Renal cortical epithelial cell (primary cell): ENCODE measurements around the gene IGSF6. TPM values are rescaled to one million over a fixed set of nuclear protein-coding genes. Genes with fewer than 3 reads are reported as not detected.
"Not testable (repeated sequence)": the region's sequence is repeated elsewhere in the genome, so short reads cannot be mapped to it uniquely, and the experiment has no call there.

Experiments used
- DNase-seq: peaks from one replicate; pipeline ENCODE4 v3.0.0-alpha.2; 2011; ENCODE audit warnings: low read depth
- total RNA-seq: library from RNA; depleted of rRNA; stranded (reverse); fragments of >200 nt; gene quantifications from 2 replicates; pipeline ENCODE4 v1.2.3, GENCODE V29; 2014

Gene IGSF6
- total RNA-seq, 1 donor from 2014 or later, result 0.05 TPM

DNA sequence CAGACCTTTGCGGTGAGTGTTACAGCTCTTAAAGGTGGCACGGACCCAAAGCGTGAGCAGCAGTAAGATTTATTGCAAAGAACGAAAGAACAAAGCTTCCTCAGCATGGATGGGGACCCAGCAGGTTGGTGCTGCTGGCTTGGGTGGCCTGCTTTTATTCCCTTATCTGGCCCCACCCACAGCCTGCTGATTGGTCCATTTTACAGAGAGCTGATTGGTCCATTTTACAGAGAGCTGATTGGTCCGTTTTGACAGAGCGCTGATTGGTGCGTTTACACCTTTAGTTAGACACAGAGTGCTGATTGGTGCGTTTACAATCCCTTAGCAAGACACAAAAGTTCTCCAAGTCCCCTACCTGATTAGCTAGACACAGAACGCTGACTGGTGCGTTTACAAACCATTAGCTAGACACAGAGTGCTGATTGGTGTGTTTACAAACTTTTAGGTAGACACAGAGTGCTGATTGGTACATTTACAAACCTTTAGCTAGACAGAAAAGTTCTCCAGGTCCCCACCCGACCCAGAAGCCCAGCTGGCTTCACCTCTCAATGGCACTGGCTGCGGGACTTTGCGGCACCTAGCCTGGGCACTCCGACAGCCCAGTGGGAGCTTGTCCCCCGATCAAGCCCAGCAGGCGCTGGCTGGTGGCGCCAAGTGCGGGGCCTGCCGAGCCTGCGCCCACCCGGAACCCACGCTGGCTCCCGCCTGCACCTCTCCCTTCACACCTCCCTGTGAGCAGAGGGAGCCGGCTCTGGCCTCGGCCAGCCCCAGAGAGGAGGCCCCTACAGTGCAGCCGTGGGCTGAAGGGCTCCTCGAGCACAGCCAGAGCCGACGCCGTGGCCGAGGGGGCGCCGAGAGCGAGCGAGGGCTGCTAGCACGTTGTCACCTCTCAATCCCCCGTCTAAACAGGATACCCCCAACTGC, 22.5 kb downstream of the IGSF6 start:
- DNase-seq, result not testable (repeated sequence)

DNA sequence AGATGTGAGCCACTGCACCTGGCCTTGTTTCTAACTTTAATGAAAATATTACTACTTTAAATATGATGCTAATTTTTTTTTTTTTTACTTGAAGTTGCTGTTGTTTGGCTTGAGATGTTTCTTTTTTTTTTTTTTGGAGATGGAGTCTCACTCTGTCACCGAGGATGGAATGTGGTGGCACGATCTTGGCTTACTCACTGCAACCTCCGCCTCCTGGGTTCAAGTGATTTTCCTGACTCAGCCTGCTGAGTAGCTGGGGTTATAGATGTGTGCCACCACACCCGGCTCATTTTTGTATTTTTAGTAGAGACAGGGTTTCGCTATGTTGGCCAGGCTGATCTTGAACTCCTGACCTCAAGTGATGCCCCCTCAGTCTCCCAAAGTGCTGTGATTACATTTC, 23.6 kb downstream of the IGSF6 start:
- DNase-seq, result no peak

DNA sequence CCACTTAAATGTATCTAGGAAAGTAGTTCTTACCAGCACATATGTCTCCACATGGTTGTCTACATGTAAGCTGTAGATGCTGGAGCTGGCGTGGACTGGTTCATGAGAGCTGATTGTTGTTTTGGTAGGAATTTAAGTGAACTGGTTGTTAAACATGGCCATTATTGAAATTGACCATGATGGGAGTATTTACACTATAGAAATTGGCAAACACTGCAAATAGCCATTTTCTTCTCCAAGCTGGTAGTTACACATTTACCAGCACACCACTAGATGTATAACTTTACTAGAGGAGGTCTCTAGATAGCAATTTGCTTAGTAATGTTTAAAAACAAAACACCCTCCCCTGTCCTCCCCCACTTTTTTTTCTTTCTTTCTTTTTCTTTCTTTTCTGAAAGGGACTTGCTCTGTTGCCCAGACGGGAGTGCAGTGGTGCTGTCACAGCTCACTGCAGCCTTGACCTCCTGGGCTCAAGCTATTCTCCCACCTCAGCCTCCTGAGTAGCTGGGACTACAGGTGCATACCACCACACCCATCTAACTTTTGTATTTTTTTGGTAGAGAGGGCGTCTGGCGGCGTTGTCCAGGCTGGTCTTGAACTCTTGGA, 24.2 kb downstream of the IGSF6 start:
- DNase-seq, result peak; percentile 70

DNA sequence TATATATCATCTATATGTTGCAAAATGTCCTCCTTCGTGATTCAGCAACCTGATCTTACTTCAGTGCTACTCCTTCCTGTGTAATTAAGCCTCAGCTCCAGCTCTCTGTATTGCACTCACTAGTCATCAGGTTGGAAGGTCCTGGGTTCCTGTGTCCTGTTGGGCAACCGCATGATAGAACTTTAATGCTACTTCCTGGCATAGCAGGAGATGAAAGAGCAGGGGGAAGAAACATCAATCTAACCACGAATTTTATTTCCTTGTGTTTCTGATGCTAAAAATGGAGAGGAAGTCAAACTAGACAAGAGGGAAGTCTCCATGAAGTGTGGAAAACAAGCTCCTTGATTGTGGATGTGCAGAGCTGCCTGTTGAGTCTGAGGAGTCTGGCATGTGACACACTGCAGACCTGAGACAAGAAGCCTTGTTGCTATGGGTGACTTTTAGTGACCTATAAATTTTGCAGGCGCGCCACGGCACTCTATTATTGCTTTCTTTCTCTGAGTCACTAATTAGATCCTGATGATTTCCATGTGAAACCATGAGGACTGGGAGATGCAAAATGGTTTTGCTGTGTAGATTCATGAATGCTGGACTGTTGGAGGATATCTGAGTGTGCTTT, 25.6 kb downstream of the IGSF6 start:
- peak; percentile 91 for DNase-seq

DNA sequence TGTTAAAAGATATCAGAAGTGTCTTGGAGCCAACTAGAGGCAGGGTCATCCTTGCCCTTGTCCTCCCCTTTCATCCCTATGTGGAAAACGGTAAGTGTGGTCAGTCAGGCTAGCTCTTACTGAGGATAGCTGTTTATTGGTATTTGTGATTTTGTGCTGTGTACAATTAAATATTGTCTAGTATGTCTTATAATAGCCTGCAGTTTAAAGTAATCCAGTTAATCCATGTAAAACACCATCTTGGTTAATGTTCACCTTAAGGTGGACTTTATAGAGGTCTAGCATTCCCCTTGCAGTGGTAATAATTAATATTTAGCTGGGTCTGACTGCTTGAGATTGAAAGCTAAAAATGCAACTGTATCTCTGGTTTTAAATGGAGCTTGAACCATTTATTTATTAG, 27.4 kb downstream of the IGSF6 start:
- DNase-seq, result peak; percentile 89

DNA sequence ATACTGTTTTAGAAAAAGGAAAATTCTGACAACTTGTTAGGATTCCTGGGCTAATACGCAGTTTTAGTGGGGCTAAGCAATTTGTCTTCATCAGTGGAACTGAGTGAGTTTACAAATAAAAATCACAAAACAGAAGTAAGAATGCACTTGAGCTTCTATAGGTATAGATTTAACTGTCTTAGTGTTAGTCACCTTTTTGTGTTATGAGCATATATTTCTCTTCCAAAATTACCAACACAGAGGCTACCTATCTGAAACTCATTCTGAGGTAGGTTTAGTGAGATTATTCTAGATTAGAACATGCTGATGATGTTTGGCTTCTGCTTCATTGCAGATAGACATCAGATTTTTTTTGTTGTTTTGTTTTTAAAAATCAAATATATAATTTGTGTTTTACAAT, 29.9 kb downstream of the IGSF6 start:
- no peak for DNase-seq

DNA sequence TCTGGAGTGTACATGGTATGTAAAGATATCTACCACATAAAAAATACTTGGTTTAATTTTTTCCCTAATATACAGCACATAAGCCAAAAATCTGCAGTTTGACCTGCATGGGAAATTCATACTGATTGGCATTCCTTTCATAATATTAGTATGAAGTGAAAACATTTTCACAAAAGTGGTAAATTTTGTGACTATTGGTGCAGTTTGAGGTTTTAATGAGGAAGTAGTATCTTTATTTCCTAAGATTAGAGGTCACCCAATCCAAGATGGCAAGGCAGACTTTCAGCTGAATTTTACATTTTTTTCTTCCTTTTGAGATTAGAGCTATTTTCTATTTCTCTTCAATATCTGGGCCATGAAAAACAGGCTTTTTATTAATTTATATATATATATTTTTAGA, 31.8 kb downstream of the IGSF6 start:
- no peak for DNase-seq

DNA sequence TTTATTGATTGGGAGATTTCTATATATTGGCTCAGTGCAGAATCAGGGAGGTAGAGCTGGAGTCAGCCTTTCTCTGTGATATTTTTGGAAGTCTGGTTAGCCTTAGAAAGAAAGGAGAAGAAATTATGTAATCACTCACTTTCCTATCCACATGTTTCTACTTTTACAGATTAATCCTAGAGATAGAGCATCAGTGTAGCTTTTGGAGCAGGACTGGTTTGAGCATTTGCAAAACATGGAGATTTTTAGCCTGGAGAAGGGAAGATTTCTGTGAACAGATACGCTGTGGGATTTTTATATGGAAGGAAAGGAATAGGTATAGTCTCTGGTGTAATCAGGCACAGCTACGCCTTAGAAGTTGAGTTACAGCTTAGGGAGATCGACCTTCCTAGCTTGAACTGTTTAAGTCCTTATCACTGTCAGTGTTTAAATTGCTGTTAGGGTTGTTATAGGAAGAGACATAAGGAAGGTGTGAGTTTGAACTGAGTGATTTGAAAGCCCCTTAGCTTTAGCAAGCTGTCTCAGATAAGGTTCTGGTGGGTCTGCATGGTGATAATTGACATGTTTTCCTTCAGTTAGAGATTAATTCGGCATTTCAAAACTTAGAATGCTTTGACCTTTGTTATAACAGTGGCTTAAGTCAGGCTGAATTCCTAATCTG, 32.5 kb downstream of the IGSF6 start:
- no peak for DNase-seq

DNA sequence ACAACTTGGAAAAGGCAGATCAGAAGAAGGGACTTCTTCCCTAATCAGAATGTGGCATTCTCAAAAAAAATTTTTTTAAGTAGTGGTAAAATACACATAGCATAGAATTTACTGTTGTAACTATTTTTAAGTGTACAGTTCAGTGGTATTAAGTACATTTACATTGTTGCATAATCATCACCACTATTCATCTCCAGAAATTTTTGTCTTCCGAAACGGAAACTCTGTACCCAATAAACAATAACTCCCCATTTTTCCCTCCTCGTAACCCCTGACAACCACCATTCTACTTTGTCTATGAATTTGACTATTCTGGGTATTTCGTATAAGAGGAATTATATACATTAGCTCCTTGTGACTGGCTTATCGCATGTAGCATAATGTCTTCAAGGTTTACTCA, 34.1 kb downstream of the IGSF6 start:
- DNase-seq, result no peak

DNA sequence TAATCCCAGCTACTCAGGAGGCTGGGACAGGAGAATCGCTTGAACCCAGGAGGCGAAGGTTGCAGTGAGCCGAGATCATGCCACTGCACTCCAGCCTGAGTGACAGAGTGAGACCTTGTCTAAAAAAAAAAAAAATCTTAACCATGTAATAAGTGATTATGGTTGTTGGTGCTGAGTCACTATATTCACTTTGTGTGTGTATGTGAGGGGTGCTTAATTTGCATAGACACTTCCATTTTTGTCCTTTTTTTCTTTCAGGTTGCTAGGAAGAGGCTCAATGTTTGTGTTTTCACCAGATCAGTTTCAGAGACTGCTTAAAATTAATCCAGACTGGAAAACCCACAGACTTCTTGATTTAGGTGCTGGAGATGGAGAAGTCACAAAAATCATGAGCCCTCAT, 34.8 kb downstream of the IGSF6 start:
- DNase-seq, result peak; percentile 62

DNA sequence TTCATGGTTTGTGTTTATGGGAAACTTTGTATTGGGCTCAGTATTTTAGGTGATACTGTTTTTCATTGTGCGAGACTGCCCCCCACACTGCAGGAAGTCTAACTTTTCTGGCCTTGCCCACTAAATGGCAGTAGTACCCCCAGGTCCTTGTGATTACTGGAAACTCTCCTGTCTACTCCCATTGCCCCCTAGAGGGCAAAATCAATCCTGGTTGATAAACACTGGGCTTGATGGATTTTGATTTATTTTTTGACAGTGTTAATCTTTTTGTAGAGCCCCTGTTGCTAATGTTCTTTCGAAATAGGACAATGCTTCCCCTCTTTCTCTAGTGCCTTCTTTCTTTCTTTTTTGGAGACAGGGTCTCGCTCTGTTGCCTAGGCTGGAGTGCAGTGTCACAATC, 37.5 kb downstream of the IGSF6 start:
- no peak for DNase-seq

DNA sequence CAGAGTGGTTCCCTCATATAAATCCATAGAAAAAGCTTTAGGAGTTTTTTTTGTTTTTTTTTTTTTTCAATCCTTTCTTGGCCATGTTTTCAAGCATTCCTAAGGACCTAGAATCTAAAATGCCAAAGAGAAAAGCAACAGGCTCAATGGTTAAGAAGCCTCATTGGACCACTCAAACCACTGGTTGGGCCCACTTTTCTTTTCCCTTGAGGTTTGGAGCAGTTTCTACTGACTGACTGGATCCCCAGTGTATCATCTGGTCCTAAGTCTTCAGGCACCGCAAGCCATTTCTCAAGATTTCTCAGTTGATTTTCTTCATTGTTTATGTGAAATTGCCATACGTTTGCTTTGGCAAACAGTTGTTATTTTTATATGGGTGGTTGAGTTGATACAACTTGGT, 38.6 kb downstream of the IGSF6 start:
- DNase-seq, result no peak

DNA sequence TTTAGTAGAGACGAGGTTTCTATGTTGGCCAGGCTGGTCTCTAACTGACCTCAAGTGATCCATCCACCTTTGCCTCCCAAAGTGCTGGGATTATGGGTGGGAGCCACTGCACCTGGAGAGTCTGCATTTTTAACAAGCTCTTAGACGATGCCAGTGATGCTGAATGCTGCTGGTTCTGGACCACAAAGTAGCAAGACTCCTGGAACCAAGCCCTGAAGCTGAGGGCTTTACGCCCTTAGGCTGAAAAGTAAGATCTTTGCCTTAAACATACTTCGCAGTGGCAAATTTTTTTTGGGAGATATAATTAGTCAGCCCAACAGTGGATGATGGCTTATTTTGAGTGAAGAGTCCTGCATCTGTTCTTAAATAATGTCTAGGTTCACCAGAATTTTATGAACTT, 39.0 kb downstream of the IGSF6 start:
- DNase-seq, result no peak

DNA sequence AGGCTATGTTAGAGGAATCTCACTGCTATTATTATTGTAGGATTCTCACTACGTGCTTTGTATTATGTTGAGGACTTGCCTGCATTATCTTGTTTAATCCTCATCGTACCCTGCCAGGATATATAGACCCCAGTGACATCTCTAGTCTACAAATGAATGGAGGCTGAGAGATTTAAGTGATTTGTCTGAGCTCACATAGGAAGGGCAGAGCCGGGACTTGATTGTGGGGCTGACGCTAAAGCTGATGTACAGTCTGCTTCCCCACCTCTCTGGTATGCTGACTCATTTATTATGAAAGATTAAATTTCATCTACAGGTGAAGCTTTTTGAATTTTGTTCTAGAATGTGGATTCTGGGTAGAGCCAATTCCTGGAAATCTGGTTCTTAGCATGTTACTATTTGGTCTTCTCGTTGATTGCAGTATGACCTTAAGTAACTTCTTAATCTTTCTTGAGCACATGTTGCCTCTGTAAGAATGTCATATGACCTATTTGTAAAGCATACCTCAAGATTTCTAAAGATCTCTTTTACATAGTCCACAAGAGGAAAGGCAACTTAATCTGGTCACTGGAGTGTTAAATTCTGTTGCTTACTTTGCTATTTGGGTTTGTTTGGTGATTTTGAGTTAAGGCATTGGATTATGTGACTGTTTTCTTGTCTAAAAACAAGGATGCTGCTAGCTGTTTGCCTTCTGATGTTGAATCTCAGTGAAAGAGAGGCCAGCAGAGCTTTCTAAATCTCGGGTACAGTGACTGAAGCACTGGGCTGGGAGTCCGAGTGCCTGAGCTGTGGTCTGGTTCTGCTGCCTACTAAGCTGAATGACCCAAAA, 40.6 kb downstream of the IGSF6 start:
- DNase-seq, result peak; percentile 69

DNA sequence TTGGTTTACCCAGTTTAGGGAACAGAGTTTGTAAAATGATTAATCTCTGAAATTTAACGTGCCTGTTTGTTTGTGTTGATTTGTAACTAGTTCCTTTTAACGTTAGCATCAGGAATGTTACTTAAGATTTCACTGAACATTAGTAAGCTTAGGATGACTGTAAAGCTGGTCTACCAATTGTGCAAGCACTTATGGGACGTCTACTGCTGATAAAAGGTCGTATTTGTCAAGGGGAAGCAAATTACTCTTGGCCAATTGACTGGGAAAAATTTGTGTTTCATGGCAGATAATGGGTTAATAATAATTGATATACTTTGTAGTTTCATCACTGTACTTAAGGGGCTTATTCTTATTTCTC, 41.2 kb downstream of the IGSF6 start:
- peak; percentile 90 for DNase-seq

DNA sequence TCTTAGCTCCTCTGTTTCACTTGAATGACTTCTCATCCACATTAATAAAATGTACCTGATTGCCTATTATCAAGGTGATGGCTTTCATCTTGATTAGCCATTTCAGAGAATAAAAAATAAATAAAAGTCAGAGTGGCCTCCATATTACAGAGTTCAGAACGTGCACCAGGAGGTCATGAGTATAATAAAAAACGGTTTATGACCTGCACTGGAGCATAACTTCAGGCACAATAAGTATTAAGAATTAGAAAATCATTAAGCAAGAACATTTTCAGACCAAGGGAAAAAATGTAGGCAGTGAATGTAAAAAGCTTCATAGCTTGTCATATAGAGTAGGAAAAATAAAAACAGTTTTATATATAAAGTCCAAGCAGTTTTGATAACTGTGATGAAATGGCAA, 41.6 kb downstream of the IGSF6 start:
- DNase-seq, result peak; percentile 68

DNA sequence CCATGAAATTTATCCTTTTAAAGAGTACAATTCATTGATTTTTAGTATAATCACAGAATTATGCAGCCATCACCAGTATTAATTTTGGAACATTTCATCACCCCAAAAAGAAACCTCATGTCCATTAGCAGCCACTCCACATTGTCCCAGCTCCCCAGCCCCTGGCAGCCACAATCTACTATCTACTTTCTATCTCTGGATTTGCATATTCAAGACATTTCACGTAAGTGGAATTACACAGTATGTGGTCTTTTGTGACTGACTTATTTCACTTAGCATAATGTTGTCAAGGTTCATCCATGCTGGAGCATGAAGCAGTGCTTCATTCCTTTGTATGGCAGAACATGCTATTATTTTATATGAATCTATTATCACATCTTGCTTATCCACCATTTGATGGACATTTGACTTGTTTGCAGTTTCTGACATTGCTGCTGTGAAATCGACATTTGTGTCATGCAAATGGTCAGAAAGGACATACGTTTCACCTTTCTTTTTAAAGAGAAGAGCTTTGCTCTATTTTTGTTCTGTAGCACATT, 42.3 kb downstream of the IGSF6 start:
- no peak for DNase-seq

DNA sequence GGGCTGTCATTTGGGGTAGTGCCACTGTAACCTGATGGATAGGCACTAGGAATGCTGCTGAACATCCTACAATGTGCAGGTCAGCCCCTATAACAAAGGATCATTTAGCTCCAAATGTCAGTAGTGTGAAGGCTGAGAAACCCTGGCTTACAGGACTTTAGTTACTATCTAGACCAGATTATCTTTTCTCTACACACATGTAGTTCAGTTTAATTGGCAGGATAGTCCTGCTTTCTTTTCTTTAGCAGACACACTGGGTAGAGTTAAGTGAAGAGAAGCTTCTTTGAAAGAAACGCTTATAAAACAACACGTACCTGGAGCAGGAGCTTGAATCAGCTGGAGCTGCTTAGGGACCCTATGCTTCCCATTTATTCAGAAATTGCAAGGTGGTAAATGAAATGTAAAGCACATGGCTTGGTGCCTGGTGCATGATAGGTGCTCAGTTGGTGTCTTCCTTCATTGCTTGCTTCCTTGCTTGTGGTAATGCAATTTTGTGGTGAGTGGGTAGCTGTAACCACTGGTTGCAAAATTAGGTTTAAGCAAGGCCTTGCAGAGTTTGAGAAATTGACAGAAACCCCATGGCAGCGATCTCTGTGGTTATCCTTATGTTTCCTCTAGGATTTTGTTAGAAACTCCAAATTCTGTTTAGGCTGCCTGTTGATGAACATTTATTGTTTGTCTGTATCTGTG, 43.6 kb downstream of the IGSF6 start:
- DNase-seq, result peak; percentile 56

DNA sequence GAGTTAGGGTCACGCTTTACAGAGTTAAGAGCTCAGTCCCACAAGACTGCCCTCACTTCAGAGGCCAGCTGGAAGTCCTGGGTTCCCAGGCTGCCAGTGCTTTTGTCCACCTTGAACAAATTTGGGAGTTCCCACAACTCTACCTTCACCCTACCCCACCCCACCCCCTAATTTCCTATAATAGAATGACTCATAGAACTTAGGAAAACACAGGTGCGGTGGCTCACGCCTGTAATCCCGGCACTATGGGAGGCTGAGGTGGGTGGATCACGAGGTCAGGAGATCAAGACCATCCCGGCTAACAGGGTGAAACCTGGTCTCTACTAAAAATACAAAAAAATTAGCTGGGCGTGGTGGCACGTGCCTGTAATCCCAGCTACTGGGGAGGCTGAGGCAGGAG, 46.6 kb downstream of the IGSF6 start:
- not testable (repeated sequence) for DNase-seq

DNA sequence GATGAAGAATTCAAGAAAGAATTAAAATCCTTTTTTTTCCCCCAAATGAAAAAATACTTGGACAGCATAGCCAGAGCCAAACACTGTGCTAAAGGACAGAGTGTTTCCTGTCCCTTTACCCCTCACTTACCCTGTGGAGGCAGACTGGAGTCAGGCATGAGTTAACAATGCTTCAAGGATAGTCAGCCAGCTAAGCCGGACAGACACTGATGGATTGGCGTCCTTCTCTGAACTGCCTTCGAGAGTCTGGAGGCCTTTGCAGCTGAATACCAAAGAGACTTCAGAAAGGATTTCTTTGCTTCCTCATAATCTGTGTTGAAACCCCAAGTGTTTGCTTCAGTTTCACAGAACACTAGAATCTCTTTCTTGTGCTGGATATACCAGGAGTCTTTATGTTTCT, 48.5 kb downstream of the IGSF6 start:
- DNase-seq, result peak; percentile 71

DNA sequence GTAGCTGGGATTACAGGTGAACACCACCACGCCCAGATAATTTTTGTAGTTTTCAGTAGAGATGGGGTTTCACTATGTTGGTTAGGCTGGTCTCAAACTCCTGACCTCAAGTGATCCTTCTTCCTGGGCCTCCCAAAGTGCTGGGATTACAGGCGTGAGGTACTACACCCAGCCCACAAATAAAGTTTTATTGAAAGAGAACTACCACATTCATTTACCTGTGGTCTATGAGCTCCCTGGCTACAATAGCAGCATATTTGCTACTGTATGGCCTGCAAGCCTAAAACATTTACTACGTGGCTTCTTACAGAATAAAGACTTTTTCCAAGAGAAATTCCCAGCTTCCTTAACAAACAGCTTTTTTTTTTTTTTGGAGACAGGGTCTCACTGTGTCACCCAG, 49.6 kb downstream of the IGSF6 start:
- DNase-seq, result no peak
